ENCODE results near the gene OR2AG1.

The OR2AG1 gene

GRCh38 chr11:6782720-6783119 is at the start of gene OR2AG1:
TSS of gene OR2AG1 (plus strand) at chr11:6783020. CDS start at chr11:6785038, 2,018 bp downstream.
- no peak for DNase-seq

- no peak for DNase-seq
Observed at GRCh38 chr11:6733326-6734275, 49.2 kb upstream of the OR2AG1 start.

- DNase-seq = no peak
Observed at GRCh38 chr11:6734616-6735015, 48.2 kb upstream of the OR2AG1 start.

- DNase-seq = no peak
Observed at GRCh38 chr11:6735306-6735705, 47.5 kb upstream of the OR2AG1 start.

GRCh38 chr11:6736495-6737121 is 46.2 kb upstream of the OR2AG1 start:
- DNase-seq = no peak

- no peak for DNase-seq
Observed at GRCh38 chr11:6737872-6738466, 44.9 kb upstream of the OR2AG1 start.

- DNase-seq = no peak
Observed at GRCh38 chr11:6738590-6738989, 44.2 kb upstream of the OR2AG1 start.

- no peak for DNase-seq
Observed at GRCh38 chr11:6742260-6742659, 40.6 kb upstream of the OR2AG1 start.

- no peak for DNase-seq
Observed at GRCh38 chr11:6745018-6745417, 37.8 kb upstream of the OR2AG1 start.

- DNase-seq = no peak
Observed at GRCh38 chr11:6745465-6746015, 37.3 kb upstream of the OR2AG1 start.

GRCh38 chr11:6746086-6746618 is 36.7 kb upstream of the OR2AG1 start:
- no peak for DNase-seq

- DNase-seq = no peak
Observed at GRCh38 chr11:6746626-6747025, 36.2 kb upstream of the OR2AG1 start.

- no peak for DNase-seq
Observed at GRCh38 chr11:6747097-6747668, 35.6 kb upstream of the OR2AG1 start.

GRCh38 chr11:6755303-6755952 is 27.4 kb upstream of the OR2AG1 start:
- DNase-seq = no peak

- no peak for DNase-seq
Observed at GRCh38 chr11:6755953-6756347, 26.9 kb upstream of the OR2AG1 start.

- DNase-seq = no peak
Observed at GRCh38 chr11:6757373-6757967, 25.4 kb upstream of the OR2AG1 start.

GRCh38 chr11:6771926-6772893 is 10.6 kb upstream of the OR2AG1 start, which contains the start of gene OR2AG2:
TSS of gene OR2AG2 (minus strand) at chr11:6771976. CDS start at chr11:6768957, 3,019 bp downstream.
- no peak for DNase-seq

- no peak for DNase-seq
Observed at GRCh38 chr11:6778518-6778917, 4.3 kb upstream of the OR2AG1 start.

- DNase-seq = no peak
Observed at GRCh38 chr11:6780829-6781228, 2.0 kb upstream of the OR2AG1 start.

GRCh38 chr11:6790546-6790945 is 7.7 kb downstream of the OR2AG1 start:
- no peak for DNase-seq

- DNase-seq = no peak
Observed at GRCh38 chr11:6794639-6795038, 11.8 kb downstream of the OR2AG1 start.

All from NCI-H1092 (cell line).